T-helper 2 cell treated with Interferon-gamma antibody and Interleukin-4, amounts not matched to agents 5 μg/mL and 100 μg/mL, for 36 hours (primary cell): ENCODE results near the gene ACAA2.

Experiments used
- DNase-seq: peaks from one replicate; pipeline ENCODE4 v3.0.0; 2021; ENCODE audit warnings: low spot score
- H3K27ac Mint-ChIP-seq: one replicate; pipeline ENCODE4 v1.8.0; 2021; ENCODE audit warnings: mild to moderate bottlenecking, mixed read lengths
- H3K27me3 Mint-ChIP-seq: one replicate; pipeline ENCODE4 v1.8.0; 2021; ENCODE audit warnings: low read depth, mixed read lengths
- H3K36me3 Mint-ChIP-seq: one replicate; pipeline ENCODE4 v1.8.0; 2021; ENCODE audit warnings: low read depth, mixed read lengths
- H3K4me1 Mint-ChIP-seq: one replicate; pipeline ENCODE4 v1.8.0; 2021; ENCODE audit warnings: low read depth, mixed read lengths
- H3K4me3 Mint-ChIP-seq: one replicate; pipeline ENCODE4 v1.8.0; 2022; ENCODE audit warnings: mild to moderate bottlenecking, moderate library complexity, mixed read lengths
- H3K9me3 Mint-ChIP-seq: one replicate; pipeline ENCODE4 v1.8.0; 2021; ENCODE audit warnings: mixed read lengths

The ACAA2 gene

GRCh38 chr18:49813319-49814146, at the start of gene ACAA2:
Gene ACAA2, minus strand, starts transcription at chr18:49813533. Its CDS starts 49 bp downstream, at chr18:49813484.
- Mint-ChIP-seq H3K27ac (peak within 1 kb of the TSS; percentile 98), H3K4me3 (peak within 1 kb of the TSS; percentile 87), H3K4me1 (peaks cover 59% of the 10 kb centered on the region), H3K36me3 (peaks cover 51% of the 10 kb centered on the region), H3K9me3 (peaks cover 11% of the 10 kb centered on the region), H3K27me3 (no peaks in the 10 kb centered on the region)
- peak; percentile 82 for DNase-seq

- H3K4me3 Mint-ChIP-seq = no peak overlapping the region
- no peak overlapping the region for H3K27ac Mint-ChIP-seq
- H3K9me3 Mint-ChIP-seq = no peaks in the 10 kb centered on the region
- H3K36me3 Mint-ChIP-seq = no peaks in the 10 kb centered on the region
- DNase-seq = no peak
- peaks cover 4% of the 10 kb centered on the region for H3K4me1 Mint-ChIP-seq
- H3K27me3 Mint-ChIP-seq = peaks cover 5% of the 10 kb centered on the region
These were observed 49.5 kb upstream of the ACAA2 start for GRCh38 chr18:49862656-49863385.

- H3K36me3 Mint-ChIP-seq = no peaks in the 10 kb centered on the region
- no peak overlapping the region for H3K4me3 Mint-ChIP-seq
- H3K4me1 Mint-ChIP-seq = peaks cover 4% of the 10 kb centered on the region
- H3K27ac Mint-ChIP-seq = no peak overlapping the region
- peaks cover 3% of the 10 kb centered on the region for H3K27me3 Mint-ChIP-seq
- no peaks in the 10 kb centered on the region for H3K9me3 Mint-ChIP-seq
- DNase-seq = no peak
These were observed 48.3 kb upstream of the ACAA2 start for GRCh38 chr18:49861659-49862058.

GRCh38 chr18:49859725-49860124, 46.4 kb upstream of the ACAA2 start:
- peaks cover 4% of the 10 kb centered on the region for H3K4me1 Mint-ChIP-seq

GRCh38 chr18:49859021-49859359, 45.7 kb upstream of the ACAA2 start:
- Mint-ChIP-seq H3K27me3 (peaks cover 3% of the 10 kb centered on the region), H3K36me3 (no peaks in the 10 kb centered on the region), H3K9me3 (no peaks in the 10 kb centered on the region), H3K27ac (no peak overlapping the region), H3K4me3 (no peak overlapping the region), H3K4me1 (peaks cover 5% of the 10 kb centered on the region)
- DNase-seq = no peak

More at GRCh38 chr18:49859725-49860124, 46.4 kb upstream of the ACAA2 start:
- Mint-ChIP-seq H3K36me3 (no peaks in the 10 kb centered on the region), H3K27ac (no peak overlapping the region), H3K9me3 (no peaks in the 10 kb centered on the region), H3K27me3 (no peaks in the 10 kb centered on the region), H3K4me3 (no peak overlapping the region)
- DNase-seq = no peak

- Mint-ChIP-seq H3K4me1 (peaks cover 5% of the 10 kb centered on the region), H3K9me3 (no peaks in the 10 kb centered on the region), H3K27me3 (peaks cover 3% of the 10 kb centered on the region), H3K27ac (no peak overlapping the region), H3K36me3 (no peaks in the 10 kb centered on the region), H3K4me3 (no peak overlapping the region)
- DNase-seq = peak; percentile 44
These were observed 45.1 kb upstream of the ACAA2 start for GRCh38 chr18:49858309-49859020.

- no peaks in the 10 kb centered on the region for H3K36me3 Mint-ChIP-seq
- H3K27me3 Mint-ChIP-seq = peaks cover 3% of the 10 kb centered on the region
- no peak overlapping the region for H3K4me3 Mint-ChIP-seq
- H3K9me3 Mint-ChIP-seq = no peaks in the 10 kb centered on the region
- no peak for DNase-seq
- peaks cover 5% of the 10 kb centered on the region for H3K4me1 Mint-ChIP-seq
- no peak overlapping the region for H3K27ac Mint-ChIP-seq
These were observed 44.4 kb upstream of the ACAA2 start for GRCh38 chr18:49857708-49858107.

GRCh38 chr18:49856496-49856895, 43.2 kb upstream of the ACAA2 start:
- Mint-ChIP-seq H3K9me3 (no peaks in the 10 kb centered on the region), H3K4me3 (no peak overlapping the region), H3K27me3 (peaks cover 5% of the 10 kb centered on the region), H3K4me1 (peaks cover 5% of the 10 kb centered on the region), H3K36me3 (no peaks in the 10 kb centered on the region), H3K27ac (no peak overlapping the region)
- DNase-seq = no peak

- no peak for DNase-seq
- H3K9me3 Mint-ChIP-seq = no peaks in the 10 kb centered on the region
- peaks cover 5% of the 10 kb centered on the region for H3K27me3 Mint-ChIP-seq
- no peak overlapping the region for H3K27ac Mint-ChIP-seq
- no peak overlapping the region for H3K4me3 Mint-ChIP-seq
- H3K36me3 Mint-ChIP-seq = no peaks in the 10 kb centered on the region
- H3K4me1 Mint-ChIP-seq = peaks cover 5% of the 10 kb centered on the region
These were observed 42.5 kb upstream of the ACAA2 start for GRCh38 chr18:49855711-49856415.

GRCh38 chr18:49854681-49855080, 41.3 kb upstream of the ACAA2 start:
- Mint-ChIP-seq H3K9me3 (no peaks in the 10 kb centered on the region), H3K27ac (no peak overlapping the region), H3K36me3 (no peaks in the 10 kb centered on the region), H3K4me1 (peaks cover 5% of the 10 kb centered on the region), H3K4me3 (no peak overlapping the region), H3K27me3 (peaks cover 5% of the 10 kb centered on the region)
- DNase-seq = no peak

- Mint-ChIP-seq H3K4me1 (peaks cover 2% of the 10 kb centered on the region), H3K36me3 (no peaks in the 10 kb centered on the region), H3K4me3 (no peak overlapping the region), H3K27ac (no peak overlapping the region), H3K27me3 (peaks cover 8% of the 10 kb centered on the region), H3K9me3 (no peaks in the 10 kb centered on the region)
- no peak for DNase-seq
These were observed 40.1 kb upstream of the ACAA2 start for GRCh38 chr18:49853436-49853835.

- Mint-ChIP-seq H3K27ac (no peak overlapping the region), H3K36me3 (no peaks in the 10 kb centered on the region), H3K9me3 (no peaks in the 10 kb centered on the region), H3K4me3 (no peak overlapping the region), H3K4me1 (peaks cover 2% of the 10 kb centered on the region), H3K27me3 (peaks cover 13% of the 10 kb centered on the region)
- DNase-seq = no peak
These were observed 39.7 kb upstream of the ACAA2 start for GRCh38 chr18:49853011-49853410.

- peaks cover 2% of the 10 kb centered on the region for H3K4me1 Mint-ChIP-seq
- no peaks in the 10 kb centered on the region for H3K9me3 Mint-ChIP-seq
- no peak overlapping the region for H3K27ac Mint-ChIP-seq
- H3K36me3 Mint-ChIP-seq = no peaks in the 10 kb centered on the region
- H3K4me3 Mint-ChIP-seq = no peak overlapping the region
- DNase-seq = no peak
- H3K27me3 Mint-ChIP-seq = peaks cover 18% of the 10 kb centered on the region
These were observed 38.3 kb upstream of the ACAA2 start for GRCh38 chr18:49851624-49852023.
